HFF-Myc (cell line): ENCODE measurements around the gene CDKAL1.
"Not testable (repeated sequence)": the region's sequence is repeated elsewhere in the genome, so short reads cannot be mapped to it uniquely, and the experiment has no call there.

Source experiments
- DNase-seq: peaks from one replicate; pipeline ENCODE4 v3.0.0-alpha.2; 2011; ENCODE audit warnings: low read depth; ENCODE audit errors: extremely low read depth
- H3K4me3 ChIP-seq: replicated peaks from 2 replicates; pipeline ENCODE4 v1.5.1; 2011; ENCODE audit warnings: low read depth, mild to moderate bottlenecking, control low read depth, low read length
- CTCF ChIP-seq: IDR thresholded peaks from 2 replicates; pipeline ENCODE4 v1.5.1; 2012; ENCODE audit warnings: mild to moderate bottlenecking, low read depth, low read length, control low read depth; ENCODE audit errors: missing control alignments

CDKAL1 gene

GRCh38 chr6:20915156-20915555, 380.9 kb downstream of the CDKAL1 start:
- no peak for TF ChIP-seq CTCF
- DNase-seq, result no peak
- H3K4me3 ChIP-seq, result no peak overlapping the region

- DNase-seq, result no peak
- H3K4me3 ChIP-seq, result no peak overlapping the region
- TF ChIP-seq CTCF, result no peak
Measured at GRCh38 chr6:20915626-20916025, 381.4 kb downstream of the CDKAL1 start.

- DNase-seq, result no peak
- H3K4me3 ChIP-seq, result no peak overlapping the region
- no peak for TF ChIP-seq CTCF
Measured at GRCh38 chr6:20916086-20916485, 381.8 kb downstream of the CDKAL1 start.

- TF ChIP-seq CTCF, result no peak
- H3K4me3 ChIP-seq, result no peak overlapping the region
- DNase-seq, result no peak
Measured at GRCh38 chr6:20918868-20919267, 384.6 kb downstream of the CDKAL1 start.

GRCh38 chr6:20919677-20920385, 385.6 kb downstream of the CDKAL1 start:
- TF ChIP-seq CTCF, result no peak
- DNase-seq, result no peak
- H3K4me3 ChIP-seq, result no peak overlapping the region

GRCh38 chr6:20921578-20921977, 387.3 kb downstream of the CDKAL1 start:
- TF ChIP-seq CTCF, result no peak
- DNase-seq, result no peak
- no peak overlapping the region for H3K4me3 ChIP-seq

GRCh38 chr6:20922743-20923142, 388.5 kb downstream of the CDKAL1 start:
- DNase-seq, result no peak
- no peak overlapping the region for H3K4me3 ChIP-seq
- no peak for TF ChIP-seq CTCF

GRCh38 chr6:20924094-20924493, 389.8 kb downstream of the CDKAL1 start:
- H3K4me3 ChIP-seq, DNase-seq: not testable (repeated sequence)
